Right forelimb (tissue), 1 donor: Measurements from ENCODE around the gene HMGN2.
A peak's percentile ranks its signal among the peaks of the same experiment; 100 is the strongest.

ENCODE experiments used
- DNase-seq: peaks from one replicate; pipeline ENCODE4 v3.0.0-alpha.2; 2018

HMGN2 gene

GRCh38 chr1:26472320-26472900 lies at the start of gene HMGN2:
TSS of gene HMGN2 (plus strand) at chr1:26472440. CDS start at chr1:26472613, 173 bp downstream.
- no peak for DNase-seq

DNA sequence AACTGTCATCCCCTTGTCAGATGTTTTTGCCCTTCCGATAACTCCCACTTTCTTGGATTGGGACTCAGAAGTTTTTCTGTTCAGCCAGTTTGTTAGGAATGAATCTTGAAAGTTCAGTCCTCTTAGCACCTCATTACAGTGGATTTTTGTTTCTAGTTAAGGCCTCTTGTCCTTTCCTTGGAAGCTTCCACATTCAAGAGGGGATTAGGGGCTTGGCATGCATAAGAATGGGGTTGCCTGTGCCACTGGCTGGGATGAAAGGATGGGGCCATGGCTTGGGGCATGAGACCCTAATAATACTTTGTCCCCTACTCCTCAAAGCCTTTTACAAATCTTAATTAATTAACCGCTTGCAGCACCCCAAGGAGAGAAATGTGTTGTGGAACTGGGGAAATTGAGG lies 42.5 kb upstream of the HMGN2 start:
- no peak for DNase-seq

- peak; percentile 99 for DNase-seq
These were observed 40.1 kb upstream of the HMGN2 start, which contains the start of gene DHDDS for GRCh38 chr1:26431979-26432695. TSS of gene DHDDS (plus strand) at chr1:26432321. CDS start at chr1:26432946, 625 bp downstream.

GRCh38 chr1:26432793-26433192 lies 39.4 kb upstream of the HMGN2 start:
- no peak for DNase-seq

- DNase-seq, result no peak
These were observed 38.0 kb upstream of the HMGN2 start for GRCh38 chr1:26434161-26434752.

GRCh38 chr1:26438041-26438440 lies 34.2 kb upstream of the HMGN2 start:
- no peak for DNase-seq

DNA sequence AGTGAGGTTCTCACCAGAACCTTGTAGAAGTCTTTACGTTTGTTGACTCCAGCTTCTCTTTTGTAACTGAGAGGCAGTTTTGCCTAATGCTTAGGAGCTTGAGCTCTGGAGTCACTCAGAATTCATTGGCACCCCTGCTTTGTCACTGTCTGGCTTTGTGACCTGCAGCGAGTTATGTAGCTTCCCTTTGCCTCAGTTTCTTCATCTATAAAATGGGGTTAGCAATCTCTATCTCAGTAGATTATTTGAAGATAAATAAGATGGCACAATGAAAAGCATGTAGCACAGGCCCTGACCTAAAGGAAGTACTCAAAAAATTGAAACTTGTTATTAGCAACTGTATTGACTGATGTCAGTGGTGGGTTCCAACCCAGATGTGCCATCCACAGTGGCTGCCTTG lies 32.0 kb upstream of the HMGN2 start:
- no peak for DNase-seq

- no peak for DNase-seq
These were observed 22.4 kb upstream of the HMGN2 start for GRCh38 chr1:26449868-26450267.

DNA sequence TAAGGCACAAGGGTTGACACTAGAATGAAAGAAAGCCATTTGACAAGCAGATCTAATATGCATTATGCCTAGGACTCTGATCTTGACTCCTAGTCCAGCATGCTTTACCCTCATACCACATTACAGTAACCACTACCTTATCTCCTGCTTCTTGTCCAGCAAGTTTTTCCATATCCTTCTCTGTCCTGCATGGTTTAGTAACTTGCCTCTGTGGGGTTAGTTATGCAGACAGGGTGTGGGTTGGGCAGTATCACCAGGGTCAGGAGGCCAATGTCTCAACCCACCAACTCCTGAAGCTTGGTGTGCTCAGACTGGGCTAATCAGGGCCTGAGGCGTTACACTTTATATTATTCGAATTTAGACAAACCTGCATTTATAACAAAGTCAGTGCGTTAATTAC lies 21.3 kb upstream of the HMGN2 start:
- no peak for DNase-seq

GRCh38 chr1:26452459-26453183 lies 19.6 kb upstream of the HMGN2 start:
- DNase-seq, result no peak

DNA sequence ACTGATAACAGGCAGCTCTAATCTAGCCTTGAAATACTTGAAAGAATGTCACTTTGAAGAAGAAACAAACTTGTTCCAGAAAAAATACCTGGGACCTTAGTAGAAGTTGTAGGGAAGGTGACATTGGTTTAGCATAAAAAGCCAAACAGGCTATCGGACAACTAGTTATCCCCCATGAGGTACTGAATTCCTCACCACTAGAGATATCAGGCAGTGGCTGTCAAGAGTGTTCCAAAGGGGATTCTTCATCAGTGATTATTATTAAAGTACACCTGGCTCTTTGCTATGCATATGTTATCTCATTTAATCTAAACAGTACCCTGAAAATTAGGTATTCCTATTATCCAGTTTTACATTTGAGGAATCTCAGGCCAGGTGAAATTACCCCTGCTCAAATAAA lies 13.1 kb upstream of the HMGN2 start:
- DNase-seq, result no peak

DNA sequence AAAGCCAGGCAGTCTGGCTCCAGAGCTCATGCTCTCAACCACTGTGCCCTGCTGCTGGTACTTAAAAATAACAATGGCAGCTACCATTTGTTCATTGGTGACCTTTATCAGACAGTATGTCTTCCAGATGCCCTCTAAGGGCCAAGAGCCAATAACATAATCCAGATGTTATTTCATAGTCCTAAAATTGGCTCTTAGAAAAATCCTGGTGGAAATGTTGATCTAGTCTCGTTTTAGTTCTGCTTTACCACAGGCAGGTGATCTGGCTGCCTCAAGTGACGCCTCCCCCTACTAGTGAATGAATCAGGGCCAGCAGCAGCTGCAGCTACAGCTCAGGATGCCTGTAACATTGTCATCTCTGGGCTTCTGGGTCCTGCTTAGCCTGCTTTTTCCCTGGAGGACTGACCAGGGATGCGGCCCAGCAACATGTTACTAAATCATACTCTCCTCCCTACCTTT lies 12.6 kb upstream of the HMGN2 start:
- no peak for DNase-seq

- peak; percentile 45 for DNase-seq
These were observed 3.3 kb upstream of the HMGN2 start for GRCh38 chr1:26468911-26469310.

GRCh38 chr1:26469558-26469957 lies 2.7 kb upstream of the HMGN2 start:
- no peak for DNase-seq

- no peak for DNase-seq
These were observed 1.3 kb upstream of the HMGN2 start for GRCh38 chr1:26470878-26471497.

- peak; percentile 94 for DNase-seq
These were observed 531 bp upstream of the HMGN2 start for GRCh38 chr1:26471498-26472319.

DNA sequence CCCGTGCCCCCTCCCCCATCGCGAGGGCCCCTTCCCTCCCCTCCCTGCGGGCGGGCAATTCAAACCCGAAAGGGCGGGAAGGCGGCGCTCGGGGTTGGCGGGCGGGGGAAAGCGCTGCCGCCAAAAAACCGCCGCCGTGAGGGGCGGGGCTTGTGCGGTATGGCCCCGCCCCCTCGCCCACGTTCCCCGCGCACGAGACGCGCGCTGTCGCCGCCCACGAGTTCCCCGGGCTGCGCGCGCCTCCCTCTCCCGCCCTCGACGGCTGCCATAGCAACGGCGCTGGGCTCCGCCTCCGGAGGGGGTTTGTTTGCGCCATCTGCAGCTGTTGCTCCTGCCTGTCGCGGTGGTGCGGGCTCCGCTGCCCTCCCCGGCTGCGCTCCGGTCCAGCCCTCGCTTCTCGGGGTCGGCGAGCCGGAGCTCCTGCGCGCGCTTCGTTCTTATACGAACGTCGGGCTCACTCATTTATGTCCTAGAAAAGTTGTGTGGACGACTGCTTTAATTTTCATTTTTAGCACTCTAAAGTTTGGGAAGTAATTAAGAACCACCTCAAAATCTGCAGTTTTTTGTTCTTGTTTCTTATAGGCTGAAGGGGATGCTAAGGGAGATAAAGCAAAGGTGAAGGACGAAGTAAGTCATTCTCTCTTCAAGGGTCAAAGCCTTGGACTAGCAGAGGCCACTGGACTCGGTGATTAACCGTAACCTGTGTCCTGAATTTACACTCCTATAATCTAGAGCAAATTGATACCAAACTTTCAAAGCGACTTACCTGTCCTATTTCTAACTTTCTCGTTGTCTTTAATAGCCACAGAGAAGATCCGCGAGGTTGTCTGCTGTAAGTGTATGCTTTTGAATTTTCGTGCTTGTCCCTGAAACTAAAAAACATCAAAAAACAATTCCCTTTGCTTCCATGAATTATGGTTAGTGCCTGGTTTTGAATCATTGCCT lies 933 bp downstream of the HMGN2 start:
- DNase-seq, result peak; percentile 95

GRCh38 chr1:26474818-26475217 lies 2.6 kb downstream of the HMGN2 start:
- no peak for DNase-seq

DNA sequence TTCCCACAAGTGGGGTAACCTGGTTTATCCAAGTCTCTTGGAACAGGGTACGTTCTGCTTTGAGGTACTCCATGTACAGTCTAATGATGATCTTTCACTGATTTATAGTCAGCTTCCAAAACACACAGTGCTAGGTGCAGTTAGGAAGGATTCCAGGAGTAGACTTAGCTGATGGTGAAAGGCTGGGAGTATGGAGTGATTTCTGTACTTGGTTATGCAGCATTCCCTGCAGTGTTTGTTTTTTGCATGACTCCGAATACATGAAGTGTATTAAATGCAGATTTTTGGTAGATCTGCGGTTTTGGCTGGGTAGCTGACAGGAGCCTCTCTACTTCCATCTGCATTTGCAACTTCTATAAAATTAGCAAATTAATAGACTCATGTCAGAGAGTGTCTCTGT lies 3.7 kb downstream of the HMGN2 start:
- no peak for DNase-seq

DNA sequence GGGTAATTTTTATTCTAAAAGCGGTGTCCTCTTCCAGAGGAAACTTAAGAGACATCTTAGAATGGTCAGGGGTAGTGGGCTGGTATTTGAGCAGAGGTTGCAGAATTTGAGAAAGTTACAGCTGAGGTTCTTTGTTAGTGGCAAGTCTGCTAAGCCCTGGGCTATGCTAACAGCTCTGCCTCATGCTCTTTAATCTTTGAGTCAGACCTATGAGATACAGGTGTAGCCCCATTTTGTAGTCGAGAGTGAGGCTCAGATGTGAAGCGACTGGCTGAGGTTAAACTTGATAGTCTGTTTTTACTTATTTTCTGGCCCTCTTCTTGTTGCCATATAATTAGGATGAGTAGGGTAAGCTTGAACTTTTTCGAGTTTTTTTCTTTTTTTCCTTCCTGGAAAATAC lies 4.7 kb downstream of the HMGN2 start:
- no peak for DNase-seq
